Brain microvascular endothelial cell (primary cell): ENCODE results near the gene CAMTA1.

ENCODE experiments used
- DNase-seq: peaks from one replicate; pipeline ENCODE4 v3.0.0-alpha.2; 2020
- H3K27ac ChIP-seq: fragments of 250-450 bp; sonication (Bioruptor Pico); 2 replicates; pipeline ENCODE4 v1.5.1; 2020; ENCODE audit warnings: mild to moderate bottlenecking, moderate library complexity
- H3K27me3 ChIP-seq: fragments of 250-450 bp; sonication (Bioruptor Pico); replicated peaks from 2 replicates; pipeline ENCODE4 v1.5.1; 2020; ENCODE audit warnings: mild to moderate bottlenecking
- H3K36me3 ChIP-seq: fragments of 250-450 bp; sonication (Bioruptor Pico); replicated peaks from 2 replicates; pipeline ENCODE4 v1.5.1; 2020; ENCODE audit warnings: mild to moderate bottlenecking
- H3K4me3 ChIP-seq: 2 replicates; pipeline ENCODE4 v1.5.1; 2011; ENCODE audit warnings: low read depth, mild to moderate bottlenecking, control low read depth, low read length, moderate library complexity
- in situ Hi-C: cut with HindIII; loops from 2 replicates; pipeline ENCODE4 v1.10.0; 2017; ENCODE audit warnings: low sequenced_read_pairs, low pct_ligation_motif_present
- TF ChIP-seq, protein P1 (sequence below): IDR thresholded peaks from 2 replicates; pipeline ENCODE4 v1.5.1; 2011; ENCODE audit warnings: low read depth, mild to moderate bottlenecking, moderate library complexity, low read length, control low read depth, inconsistent platforms; ENCODE audit errors: missing control alignments

CAMTA1 gene

DNA sequence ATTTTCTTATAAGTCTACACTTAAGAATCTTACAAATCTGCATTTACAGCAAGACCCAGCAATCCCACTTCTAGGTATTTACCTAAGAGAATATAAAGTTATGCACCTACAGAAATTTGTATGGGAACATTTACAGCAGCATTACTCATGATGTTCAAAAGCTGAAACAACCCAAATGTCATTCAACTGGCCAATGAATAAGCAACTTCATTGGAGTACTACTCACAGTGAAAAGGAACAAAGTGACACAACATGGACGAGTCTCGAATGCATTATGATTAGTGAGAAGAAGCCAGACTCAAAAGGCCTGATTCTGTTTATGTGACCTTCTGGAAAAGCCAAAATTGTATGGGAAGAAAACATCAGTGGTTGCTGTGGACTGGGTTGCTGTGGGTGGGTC, 116.9 kb downstream of the CAMTA1 start:
- no peaks in the 10 kb centered on the region for H3K27me3 ChIP-seq
- TF ChIP-seq, protein P1, sequence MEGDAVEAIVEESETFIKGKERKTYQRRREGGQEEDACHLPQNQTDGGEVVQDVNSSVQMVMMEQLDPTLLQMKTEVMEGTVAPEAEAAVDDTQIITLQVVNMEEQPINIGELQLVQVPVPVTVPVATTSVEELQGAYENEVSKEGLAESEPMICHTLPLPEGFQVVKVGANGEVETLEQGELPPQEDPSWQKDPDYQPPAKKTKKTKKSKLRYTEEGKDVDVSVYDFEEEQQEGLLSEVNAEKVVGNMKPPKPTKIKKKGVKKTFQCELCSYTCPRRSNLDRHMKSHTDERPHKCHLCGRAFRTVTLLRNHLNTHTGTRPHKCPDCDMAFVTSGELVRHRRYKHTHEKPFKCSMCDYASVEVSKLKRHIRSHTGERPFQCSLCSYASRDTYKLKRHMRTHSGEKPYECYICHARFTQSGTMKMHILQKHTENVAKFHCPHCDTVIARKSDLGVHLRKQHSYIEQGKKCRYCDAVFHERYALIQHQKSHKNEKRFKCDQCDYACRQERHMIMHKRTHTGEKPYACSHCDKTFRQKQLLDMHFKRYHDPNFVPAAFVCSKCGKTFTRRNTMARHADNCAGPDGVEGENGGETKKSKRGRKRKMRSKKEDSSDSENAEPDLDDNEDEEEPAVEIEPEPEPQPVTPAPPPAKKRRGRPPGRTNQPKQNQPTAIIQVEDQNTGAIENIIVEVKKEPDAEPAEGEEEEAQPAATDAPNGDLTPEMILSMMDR, result no peak
- no peak for DNase-seq
- in situ Hi-C loops, result no loop called here
- H3K27ac ChIP-seq, result no peak overlapping the region
- H3K36me3 ChIP-seq, result no peaks in the 10 kb centered on the region
- H3K4me3 ChIP-seq, result no peak overlapping the region

DNA sequence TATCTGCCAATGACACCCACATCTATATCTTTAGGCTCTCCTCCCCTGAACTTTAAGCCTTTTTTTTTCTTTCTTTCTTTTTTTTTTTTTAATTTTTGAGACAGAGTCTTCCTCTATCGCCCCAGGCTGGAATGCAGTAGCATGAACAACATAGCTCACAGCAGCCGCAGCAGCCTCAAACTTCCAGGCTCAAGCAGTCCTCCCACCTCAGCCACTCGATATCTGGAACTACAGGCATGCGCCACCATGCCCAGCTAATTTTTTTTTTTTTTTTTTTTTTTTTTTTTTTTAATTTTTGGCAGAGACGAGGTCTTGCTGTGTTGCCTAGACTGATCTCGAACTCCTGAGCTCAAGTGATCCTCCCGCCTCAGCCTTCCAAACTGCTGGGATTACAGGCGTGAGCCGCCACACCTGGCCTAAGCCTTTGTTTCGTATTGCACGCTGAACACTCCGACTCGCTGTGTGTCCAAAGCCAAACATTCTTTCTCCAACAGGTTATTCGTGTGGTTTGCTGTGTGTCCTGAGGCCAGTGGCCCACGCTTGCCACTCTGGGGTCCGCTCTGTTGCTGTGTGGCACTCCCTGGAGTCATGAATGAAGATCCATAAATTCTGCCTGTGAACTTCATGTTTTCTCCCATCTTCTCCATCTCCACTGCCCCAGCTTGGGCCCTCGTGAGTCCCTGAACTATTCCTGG, 119.4 kb downstream of the CAMTA1 start:
- in situ Hi-C loops, result no loop called here

DNA sequence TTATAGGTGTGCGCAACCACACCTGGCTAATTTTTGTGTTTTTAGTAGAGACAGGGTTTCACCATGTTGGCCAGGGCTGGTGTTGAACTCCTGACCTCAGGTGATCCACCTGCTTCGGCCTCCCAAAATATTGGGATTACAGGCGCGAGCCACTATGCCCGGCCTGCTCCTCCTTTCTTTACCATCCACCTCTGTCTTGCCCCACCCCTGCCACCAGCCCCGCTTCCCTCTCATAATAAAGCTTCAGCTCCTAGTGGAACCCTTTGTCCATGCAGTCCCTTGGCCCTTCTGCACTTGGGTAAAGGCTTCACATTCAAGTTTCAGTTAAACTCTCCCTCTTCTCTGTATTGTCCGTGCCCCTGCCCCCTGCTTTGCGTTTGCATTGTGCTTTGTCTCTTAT, 120.1 kb downstream of the CAMTA1 start:
- H3K4me3 ChIP-seq, result no peak overlapping the region
- no peak for DNase-seq
- H3K27ac ChIP-seq, result no peak overlapping the region
- TF ChIP-seq, protein P1, result no peak
- H3K36me3 ChIP-seq, result no peaks in the 10 kb centered on the region
- H3K27me3 ChIP-seq, result no peaks in the 10 kb centered on the region
- in situ Hi-C loops, result no loop called here

More for the DNA sequence above, 119.4 kb downstream of the CAMTA1 start:
- no peak for DNase-seq
- no peaks in the 10 kb centered on the region for H3K27me3 ChIP-seq
- H3K27ac ChIP-seq, result no peak overlapping the region
- H3K4me3 ChIP-seq, result no peak overlapping the region
- no peaks in the 10 kb centered on the region for H3K36me3 ChIP-seq
- TF ChIP-seq, protein P1, result no peak

DNA sequence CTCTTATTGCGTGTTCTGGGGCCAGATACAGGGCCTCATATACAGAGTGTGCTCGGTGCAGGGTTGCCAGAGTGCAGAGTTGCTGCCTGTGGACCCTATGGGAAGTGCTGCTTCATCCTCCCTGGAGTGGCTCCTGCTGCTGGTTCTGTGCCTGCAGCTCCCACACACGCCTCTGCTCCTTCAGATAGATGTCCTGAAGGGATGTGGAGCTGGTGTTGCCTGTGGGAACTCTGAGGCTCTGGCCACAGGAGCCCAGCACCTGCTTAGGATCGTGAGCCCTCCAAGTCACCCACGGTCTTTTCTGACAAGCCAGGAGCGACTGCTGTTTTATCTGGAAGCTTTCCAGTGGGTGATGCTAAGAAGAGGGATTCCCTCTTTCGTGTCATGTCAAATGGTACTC, 120.5 kb downstream of the CAMTA1 start:
- TF ChIP-seq, protein P1, result no peak
- no peaks in the 10 kb centered on the region for H3K27me3 ChIP-seq

DNA sequence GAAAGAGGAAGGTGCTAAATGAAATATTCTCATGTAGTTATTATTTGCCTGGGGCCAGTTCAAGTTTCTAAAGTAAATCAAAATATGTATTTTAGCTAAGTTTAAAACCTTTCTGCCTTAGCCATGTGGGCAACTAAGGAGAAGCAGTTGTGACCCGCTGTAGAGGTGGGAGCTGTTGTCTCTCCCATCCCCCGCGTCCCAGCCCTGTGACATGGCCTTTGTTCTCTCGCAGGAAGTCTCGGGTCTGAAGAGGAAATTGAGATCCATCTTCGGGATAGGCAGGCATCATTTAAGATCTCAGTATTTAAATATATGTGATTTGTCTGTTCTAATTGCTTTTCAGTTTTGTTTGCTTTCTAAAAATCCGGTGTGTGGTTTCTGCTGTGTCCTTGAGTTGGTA, 121.5 kb downstream of the CAMTA1 start:
- in situ Hi-C loops, result no loop called here
- TF ChIP-seq, protein P1, result no peak

More for the DNA sequence above, 120.5 kb downstream of the CAMTA1 start:
- no peak overlapping the region for H3K27ac ChIP-seq
- H3K36me3 ChIP-seq, result no peaks in the 10 kb centered on the region
- no peak for DNase-seq
- in situ Hi-C loops, result no loop called here
- no peak overlapping the region for H3K4me3 ChIP-seq

DNA sequence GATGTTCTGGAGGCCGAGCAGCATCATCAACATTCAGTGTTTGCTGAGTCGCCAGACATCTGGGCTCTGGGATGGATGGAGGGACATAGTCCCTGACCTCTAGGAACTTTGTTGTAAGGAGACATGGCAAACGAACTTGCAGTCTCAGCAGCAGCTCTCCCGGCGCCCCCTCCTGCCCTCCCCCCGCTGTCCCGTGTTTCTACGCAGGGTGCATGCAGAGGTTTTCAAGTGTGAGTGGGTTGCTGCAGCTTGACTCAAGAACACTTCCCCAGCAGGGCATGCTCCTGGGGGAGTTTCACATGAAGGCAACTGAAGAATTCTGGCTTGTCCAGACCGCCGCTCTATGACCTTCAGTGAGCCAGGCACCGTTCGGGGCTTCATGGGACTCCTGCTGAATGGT, 121.9 kb downstream of the CAMTA1 start:
- no peaks in the 10 kb centered on the region for H3K36me3 ChIP-seq
- TF ChIP-seq, protein P1, result no peak
- DNase-seq, result no peak
- H3K27ac ChIP-seq, result no peak overlapping the region
- H3K4me3 ChIP-seq, result no peak overlapping the region
- in situ Hi-C loops, result no loop called here
- no peaks in the 10 kb centered on the region for H3K27me3 ChIP-seq

More for the DNA sequence above, 121.5 kb downstream of the CAMTA1 start:
- Histone ChIP-seq H3K4me3 (no peak overlapping the region), H3K27me3 (no peaks in the 10 kb centered on the region), H3K36me3 (no peaks in the 10 kb centered on the region), H3K27ac (no peak overlapping the region)
- no peak for DNase-seq
